HUES6 (cell line): ENCODE data around the gene RTL1.

Experiments used
- H3K27ac ChIP-seq: 2 replicates; pipeline ENCODE4 v1.7.0; 2013; ENCODE audit warnings: low read depth, mild to moderate bottlenecking, low read length, inconsistent platforms
- H3K27me3 ChIP-seq: 2 replicates; pipeline ENCODE4 v1.6.1; 2013; ENCODE audit warnings: low read length; ENCODE audit not compliant: control insufficient read depth, insufficient read depth
- H3K36me3 ChIP-seq: 2 replicates; pipeline ENCODE4 v1.6.1; 2013; ENCODE audit warnings: low read length; ENCODE audit not compliant: control insufficient read depth, insufficient read depth
- H3K4me1 ChIP-seq: 2 replicates; pipeline ENCODE4 v1.6.1; 2013; ENCODE audit warnings: low read length; ENCODE audit not compliant: control insufficient read depth, insufficient read depth
- H3K4me3 ChIP-seq: 2 replicates; pipeline ENCODE4 v1.5.1; 2013; ENCODE audit warnings: low read depth, low read length
- H3K9ac ChIP-seq: one replicate; pipeline ENCODE4 v1.6.1; 2013; ENCODE audit warnings: mild to moderate bottlenecking, low read length
- H3K9me3 ChIP-seq: 2 replicates; pipeline ENCODE4 v1.6.1; 2013; ENCODE audit warnings: low read depth, low read length; ENCODE audit not compliant: control insufficient read depth, insufficient read depth

Gene RTL1

DNA sequence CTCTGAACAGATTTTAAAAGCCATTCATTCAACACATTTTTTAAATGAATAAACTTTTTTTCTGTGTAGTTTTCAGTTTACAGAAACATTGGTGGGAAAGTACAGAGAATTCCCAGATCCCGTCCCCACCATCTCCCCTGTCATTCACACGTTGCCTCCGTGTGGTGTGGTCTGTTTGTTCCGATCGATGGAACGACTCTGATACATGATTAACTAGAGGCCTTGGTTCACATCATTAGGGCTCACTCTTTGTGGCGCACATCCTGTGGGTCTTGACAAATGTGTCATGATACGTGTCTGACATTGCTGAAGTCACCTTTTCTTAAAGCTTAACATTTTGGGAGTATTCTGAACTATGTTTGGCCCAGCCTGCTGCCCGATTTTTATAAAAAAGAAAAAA lies 59.1 kb downstream of the RTL1 start:
- no peak overlapping the region for H3K27ac ChIP-seq
- no peaks in the 10 kb centered on the region for H3K27me3 ChIP-seq
- no peak overlapping the region for H3K9ac ChIP-seq
- H3K36me3 ChIP-seq, result peaks cover 8% of the 10 kb centered on the region
- H3K9me3 ChIP-seq, result no peaks in the 10 kb centered on the region
- no peak overlapping the region for H3K4me3 ChIP-seq
- peaks cover 26% of the 10 kb centered on the region for H3K4me1 ChIP-seq

- Histone ChIP-seq H3K27ac (no peak overlapping the region), H3K9me3 (no peaks in the 10 kb centered on the region), H3K4me1 (peaks cover 30% of the 10 kb centered on the region), H3K4me3 (no peak overlapping the region), H3K36me3 (peaks cover 8% of the 10 kb centered on the region), H3K9ac (no peak overlapping the region), H3K27me3 (no peaks in the 10 kb centered on the region)
Measured at GRCh38 chr14:100844082-100844408, 59.5 kb downstream of the RTL1 start.

GRCh38 chr14:100842799-100843198 lies 60.7 kb downstream of the RTL1 start:
- Histone ChIP-seq H3K27ac (no peak overlapping the region), H3K9me3 (no peaks in the 10 kb centered on the region), H3K27me3 (no peaks in the 10 kb centered on the region), H3K9ac (no peak overlapping the region), H3K36me3 (peaks cover 8% of the 10 kb centered on the region), H3K4me3 (no peak overlapping the region), H3K4me1 (peaks cover 40% of the 10 kb centered on the region)

- Histone ChIP-seq H3K27ac (no peak overlapping the region), H3K4me1 (peaks cover 40% of the 10 kb centered on the region), H3K9me3 (no peaks in the 10 kb centered on the region), H3K9ac (no peak overlapping the region), H3K4me3 (no peak overlapping the region), H3K27me3 (no peaks in the 10 kb centered on the region), H3K36me3 (peaks cover 11% of the 10 kb centered on the region)
Measured at GRCh38 chr14:100841761-100842403, 61.6 kb downstream of the RTL1 start.

DNA sequence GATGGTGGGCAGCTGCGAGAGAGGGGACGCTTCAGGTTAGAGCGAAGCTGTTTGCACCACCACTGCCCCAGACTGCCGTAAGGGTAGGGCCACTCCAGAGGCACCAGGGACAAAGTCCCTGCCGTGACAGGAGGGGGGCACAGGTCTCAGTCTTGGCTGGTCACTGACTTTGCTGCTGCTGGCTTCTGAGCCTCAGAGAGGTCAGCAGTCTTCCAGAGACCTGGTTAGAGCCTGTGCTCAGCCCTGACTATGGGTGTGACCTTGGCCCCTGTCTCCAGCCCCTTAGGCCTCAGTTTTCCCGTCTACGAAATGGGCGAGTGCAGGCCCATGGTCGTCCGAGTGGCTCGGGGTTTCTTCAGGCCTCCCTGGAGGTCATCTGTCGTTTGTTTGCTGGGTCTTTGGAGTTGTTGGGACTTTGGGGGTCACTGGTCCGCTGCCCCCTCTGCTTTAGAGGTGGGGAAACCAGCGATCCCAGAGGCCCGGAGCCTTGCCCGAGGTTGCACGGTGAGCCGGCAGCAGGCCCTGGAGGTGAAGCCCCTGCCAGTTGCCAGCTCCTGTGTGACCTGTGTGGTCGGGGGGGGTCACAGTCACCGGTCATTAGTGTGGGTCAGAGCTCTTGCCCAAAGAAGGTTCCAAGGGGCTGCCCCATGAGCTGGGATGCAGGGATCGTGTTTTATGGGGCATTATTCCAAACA lies 62.3 kb downstream of the RTL1 start:
- Histone ChIP-seq H3K4me1 (peaks cover 40% of the 10 kb centered on the region), H3K27me3 (no peaks in the 10 kb centered on the region), H3K9ac (no peak overlapping the region), H3K9me3 (no peaks in the 10 kb centered on the region), H3K27ac (no peak overlapping the region), H3K36me3 (peaks cover 8% of the 10 kb centered on the region), H3K4me3 (no peak overlapping the region)

DNA sequence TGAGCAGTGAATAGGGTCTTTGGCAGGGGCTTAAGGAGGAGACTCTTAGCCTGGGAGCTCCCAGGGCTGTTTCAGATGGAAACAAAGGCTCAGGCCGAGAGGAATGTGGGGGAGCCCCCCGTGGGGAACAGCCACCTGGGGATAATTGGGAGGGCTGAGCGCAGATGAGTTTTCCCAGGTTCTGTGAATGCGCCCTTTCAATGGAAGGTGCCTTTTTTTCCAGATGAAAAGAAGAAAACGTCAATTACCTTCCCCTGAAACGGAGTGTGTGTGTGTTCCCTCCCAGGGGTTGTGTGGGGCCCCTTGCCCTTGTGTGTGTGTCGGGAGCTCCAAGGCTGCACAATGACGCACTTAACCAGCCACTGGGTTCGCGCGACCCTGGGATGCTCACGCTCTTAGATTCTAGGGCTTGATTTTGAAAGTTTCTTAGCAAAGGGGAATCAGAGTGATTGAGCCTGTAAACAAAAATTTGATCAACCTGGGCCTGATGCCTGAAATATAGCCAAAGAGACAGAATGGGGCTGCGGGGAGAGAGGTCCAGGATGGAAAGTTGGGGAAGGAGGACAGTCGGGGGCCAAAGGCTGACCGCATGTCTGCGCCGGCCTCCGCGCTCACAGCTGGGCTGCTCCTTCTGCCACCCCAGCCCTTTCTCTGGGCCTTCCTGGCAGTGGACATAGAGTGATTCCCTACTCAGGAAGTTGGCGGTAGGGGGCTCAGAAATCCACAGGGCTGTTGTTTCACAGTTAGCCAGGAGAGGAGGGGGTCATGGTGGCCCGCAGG lies 63.0 kb downstream of the RTL1 start:
- Histone ChIP-seq H3K27me3 (no peaks in the 10 kb centered on the region), H3K4me3 (no peak overlapping the region), H3K36me3 (peaks cover 7% of the 10 kb centered on the region), H3K9me3 (no peaks in the 10 kb centered on the region), H3K9ac (no peak overlapping the region), H3K4me1 (peaks cover 40% of the 10 kb centered on the region), H3K27ac (no peak overlapping the region)

GRCh38 chr14:100839681-100840111 lies 63.8 kb downstream of the RTL1 start:
- no peak overlapping the region for H3K4me3 ChIP-seq
- H3K27me3 ChIP-seq, result no peaks in the 10 kb centered on the region
- no peak overlapping the region for H3K9ac ChIP-seq
- no peaks in the 10 kb centered on the region for H3K9me3 ChIP-seq
- peaks cover 40% of the 10 kb centered on the region for H3K4me1 ChIP-seq
- H3K27ac ChIP-seq, result no peak overlapping the region
- H3K36me3 ChIP-seq, result peaks cover 7% of the 10 kb centered on the region

DNA sequence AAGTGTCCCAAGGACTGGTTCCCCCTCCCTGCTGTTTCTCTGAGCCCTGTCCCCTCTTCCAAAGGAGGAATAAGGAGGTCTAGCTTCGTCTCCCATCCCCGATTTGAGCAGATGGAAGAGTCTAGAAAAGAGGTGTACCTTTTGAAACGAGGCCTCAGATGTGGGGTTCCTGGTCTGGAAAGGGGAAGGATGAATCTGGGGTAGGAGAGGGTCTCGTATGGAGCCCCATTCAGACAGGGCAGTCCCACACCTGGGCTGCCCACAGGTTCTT lies 64.3 kb downstream of the RTL1 start:
- no peak overlapping the region for H3K27ac ChIP-seq
- H3K4me3 ChIP-seq, result no peak overlapping the region
- no peaks in the 10 kb centered on the region for H3K9me3 ChIP-seq
- H3K4me1 ChIP-seq, result peaks cover 40% of the 10 kb centered on the region
- peaks cover 7% of the 10 kb centered on the region for H3K36me3 ChIP-seq
- H3K9ac ChIP-seq, result no peak overlapping the region
- no peaks in the 10 kb centered on the region for H3K27me3 ChIP-seq

GRCh38 chr14:100838493-100839314 lies 64.8 kb downstream of the RTL1 start:
- Histone ChIP-seq H3K9ac (no peak overlapping the region), H3K4me3 (no peak overlapping the region), H3K27me3 (no peaks in the 10 kb centered on the region), H3K36me3 (peaks cover 7% of the 10 kb centered on the region), H3K27ac (no peak overlapping the region), H3K9me3 (no peaks in the 10 kb centered on the region), H3K4me1 (peaks cover 40% of the 10 kb centered on the region)

GRCh38 chr14:100837805-100838350 lies 65.6 kb downstream of the RTL1 start:
- peaks cover 8% of the 10 kb centered on the region for H3K36me3 ChIP-seq
- H3K4me1 ChIP-seq, result peaks cover 39% of the 10 kb centered on the region
- H3K27me3 ChIP-seq, result no peaks in the 10 kb centered on the region
- H3K27ac ChIP-seq, result no peak overlapping the region
- no peak overlapping the region for H3K9ac ChIP-seq
- no peak overlapping the region for H3K4me3 ChIP-seq
- H3K9me3 ChIP-seq, result peaks cover 1% of the 10 kb centered on the region; the same call in 1 of the 2 replicates
